ENCODE measurements around the gene EMP2. TPM values are rescaled to one million over a fixed set of nuclear protein-coding genes. Genes with fewer than 3 reads are reported as not detected.

The EMP2 gene
- total RNA-seq, 1 donor from 2014 or later, result 14.6 TPM

DNA sequence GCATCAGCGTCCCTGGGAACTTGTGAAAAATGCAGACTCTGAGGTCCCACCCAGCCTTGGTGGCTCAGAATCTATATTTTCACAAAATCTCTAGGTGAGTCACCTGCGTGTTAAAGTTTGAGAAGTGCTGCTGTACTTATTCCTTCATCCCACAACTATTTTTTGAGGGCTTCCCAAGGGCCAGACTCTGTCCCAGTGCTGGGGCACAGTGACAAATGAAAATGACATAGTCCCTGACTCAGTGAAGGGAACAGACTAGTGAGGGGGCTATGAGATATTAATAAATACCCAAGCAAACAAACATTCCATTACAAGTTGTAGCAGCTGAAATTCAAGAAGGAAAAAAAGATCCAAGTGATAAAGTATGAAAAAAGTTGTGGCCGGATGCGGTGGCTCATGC, 9.9 kb upstream of the EMP2 start:
- TF ChIP-seq, protein P1, sequence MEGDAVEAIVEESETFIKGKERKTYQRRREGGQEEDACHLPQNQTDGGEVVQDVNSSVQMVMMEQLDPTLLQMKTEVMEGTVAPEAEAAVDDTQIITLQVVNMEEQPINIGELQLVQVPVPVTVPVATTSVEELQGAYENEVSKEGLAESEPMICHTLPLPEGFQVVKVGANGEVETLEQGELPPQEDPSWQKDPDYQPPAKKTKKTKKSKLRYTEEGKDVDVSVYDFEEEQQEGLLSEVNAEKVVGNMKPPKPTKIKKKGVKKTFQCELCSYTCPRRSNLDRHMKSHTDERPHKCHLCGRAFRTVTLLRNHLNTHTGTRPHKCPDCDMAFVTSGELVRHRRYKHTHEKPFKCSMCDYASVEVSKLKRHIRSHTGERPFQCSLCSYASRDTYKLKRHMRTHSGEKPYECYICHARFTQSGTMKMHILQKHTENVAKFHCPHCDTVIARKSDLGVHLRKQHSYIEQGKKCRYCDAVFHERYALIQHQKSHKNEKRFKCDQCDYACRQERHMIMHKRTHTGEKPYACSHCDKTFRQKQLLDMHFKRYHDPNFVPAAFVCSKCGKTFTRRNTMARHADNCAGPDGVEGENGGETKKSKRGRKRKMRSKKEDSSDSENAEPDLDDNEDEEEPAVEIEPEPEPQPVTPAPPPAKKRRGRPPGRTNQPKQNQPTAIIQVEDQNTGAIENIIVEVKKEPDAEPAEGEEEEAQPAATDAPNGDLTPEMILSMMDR (IDR thresholded peaks at IDR 0.05), result no peak
- H3K36me3 Mint-ChIP-seq (ENCODE audit: low read depth), result no peaks in the 10 kb centered on the region
- no peak overlapping the region for H3K27ac Mint-ChIP-seq (ENCODE audit: unreplicated experiment)
- H3K4me3 Mint-ChIP-seq (ENCODE audit: unreplicated experiment), result no peak overlapping the region
- H3K9me3 Mint-ChIP-seq (ENCODE audit: low read depth), result no peaks in the 10 kb centered on the region
- H3K27me3 Mint-ChIP-seq (ENCODE audit: low read depth), result peaks cover 25% of the 10 kb centered on the region
- H3K4me1 Mint-ChIP-seq (ENCODE audit: low read depth), result peaks cover under 1% of the 10 kb centered on the region
- DNase-seq (ENCODE audit: low spot score), result no peak

DNA sequence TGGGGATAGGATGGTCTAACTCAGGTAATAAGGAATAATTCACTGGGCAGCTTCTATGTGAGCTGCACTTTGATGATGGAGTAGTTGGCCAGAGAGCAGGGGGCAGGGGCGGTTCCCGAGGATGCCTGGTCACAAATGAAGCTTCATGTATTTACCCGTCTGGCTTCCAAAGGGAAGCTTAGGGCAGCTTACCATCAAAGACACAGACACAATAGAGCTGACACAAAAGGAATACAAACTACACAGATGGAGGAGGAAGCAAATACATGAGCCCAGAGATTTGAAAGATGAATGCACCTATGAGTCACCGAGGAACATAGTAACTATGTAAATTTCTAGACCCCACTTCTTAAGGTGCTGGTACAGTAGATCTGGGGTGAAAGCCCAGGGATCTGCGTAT, 8.7 kb upstream of the EMP2 start:
- no peak for DNase-seq (ENCODE audit: low spot score)
- TF ChIP-seq, protein P1 (IDR thresholded peaks at IDR 0.05), result no peak
- no peak overlapping the region for H3K4me3 Mint-ChIP-seq (ENCODE audit: unreplicated experiment)
- no peaks in the 10 kb centered on the region for H3K36me3 Mint-ChIP-seq (ENCODE audit: low read depth)
- peaks cover 23% of the 10 kb centered on the region for H3K27me3 Mint-ChIP-seq (ENCODE audit: low read depth)
- H3K4me1 Mint-ChIP-seq (ENCODE audit: low read depth), result peaks cover 4% of the 10 kb centered on the region
- H3K9me3 Mint-ChIP-seq (ENCODE audit: low read depth), result no peaks in the 10 kb centered on the region
- H3K27ac Mint-ChIP-seq (ENCODE audit: unreplicated experiment), result no peak overlapping the region

DNA sequence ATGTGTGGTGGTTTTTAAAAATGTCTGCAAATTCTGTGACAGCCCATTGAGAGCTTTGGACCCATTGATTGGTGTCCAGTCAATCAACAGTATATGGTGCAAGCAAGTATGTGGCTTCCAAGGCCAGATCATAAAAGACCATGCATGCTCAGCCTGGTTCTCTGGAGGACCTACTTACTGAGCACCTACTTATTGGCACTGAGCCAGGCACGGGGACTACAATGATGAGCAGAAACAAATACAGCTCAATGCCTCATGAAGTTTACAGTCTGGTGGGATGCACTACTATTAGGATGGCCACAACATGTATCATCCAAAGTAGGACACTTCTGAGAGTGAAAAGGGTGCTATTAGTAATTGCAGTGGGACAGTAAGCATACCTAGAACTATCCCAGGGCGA, 7.2 kb upstream of the EMP2 start:
- Mint-ChIP-seq H3K4me3 (ENCODE audit: unreplicated experiment) (no peak overlapping the region), H3K27me3 (ENCODE audit: low read depth) (peaks cover 26% of the 10 kb centered on the region), H3K36me3 (ENCODE audit: low read depth) (no peaks in the 10 kb centered on the region), H3K9me3 (ENCODE audit: low read depth) (no peaks in the 10 kb centered on the region), H3K4me1 (ENCODE audit: low read depth) (peaks cover 4% of the 10 kb centered on the region), H3K27ac (ENCODE audit: unreplicated experiment) (no peak overlapping the region)
- TF ChIP-seq, protein P1 (IDR thresholded peaks at IDR 0.05), result no peak
- no peak for DNase-seq (ENCODE audit: low spot score)

DNA sequence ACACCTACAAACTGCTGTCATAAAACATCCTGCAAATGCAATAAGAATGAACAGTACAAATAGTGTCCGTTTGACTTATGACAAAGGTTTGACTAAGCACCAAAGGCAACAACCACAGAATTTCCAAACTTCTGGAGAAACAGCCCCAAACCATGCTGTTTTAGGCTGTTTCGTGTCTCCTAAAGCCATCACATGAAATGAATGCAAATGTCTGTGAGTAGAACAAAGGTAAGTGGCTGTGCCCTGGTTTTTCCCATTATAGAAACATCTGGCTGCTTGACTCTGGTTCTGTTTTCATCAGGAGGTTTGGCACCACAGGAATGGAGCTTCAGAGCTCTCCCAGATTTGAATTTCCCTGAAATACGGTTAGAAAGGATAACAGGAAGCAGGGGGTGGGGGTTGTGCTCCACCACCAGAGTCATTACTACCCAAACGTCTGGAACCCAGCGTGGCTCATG, 4.6 kb upstream of the EMP2 start:
- DNase-seq (ENCODE audit: low spot score), result no peak
- Mint-ChIP-seq H3K9me3 (ENCODE audit: low read depth) (no peaks in the 10 kb centered on the region), H3K27me3 (ENCODE audit: low read depth) (peaks cover 22% of the 10 kb centered on the region), H3K4me1 (ENCODE audit: low read depth) (peaks cover 4% of the 10 kb centered on the region), H3K36me3 (ENCODE audit: low read depth) (no peaks in the 10 kb centered on the region), H3K4me3 (ENCODE audit: unreplicated experiment) (no peak overlapping the region), H3K27ac (ENCODE audit: unreplicated experiment) (no peak overlapping the region)
- TF ChIP-seq, protein P1 (IDR thresholded peaks at IDR 0.05), result no peak

DNA sequence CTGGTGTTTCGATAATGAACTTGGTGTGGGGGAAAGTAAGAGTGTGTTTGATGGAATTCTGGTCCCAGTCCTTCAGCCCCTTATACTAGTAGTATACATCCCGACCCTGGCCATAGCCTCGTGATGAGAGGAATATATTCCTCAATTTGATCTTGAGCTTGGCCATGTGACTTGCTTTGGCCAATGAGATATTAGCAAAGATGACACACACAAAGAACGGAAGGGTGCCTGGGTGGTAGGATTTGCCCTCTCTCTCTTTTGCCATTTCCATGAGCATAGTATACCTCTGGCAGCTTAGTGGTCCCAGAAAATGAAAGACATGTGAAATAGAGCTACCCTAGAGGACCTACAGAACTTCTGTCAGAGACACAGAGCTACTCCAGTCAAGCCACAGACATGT, 2.9 kb upstream of the EMP2 start:
- TF ChIP-seq, protein P1 (IDR thresholded peaks at IDR 0.05), result no peak
- peaks cover 10% of the 10 kb centered on the region for H3K27me3 Mint-ChIP-seq (ENCODE audit: low read depth)
- DNase-seq (ENCODE audit: low spot score), result no peak
- H3K36me3 Mint-ChIP-seq (ENCODE audit: low read depth), result no peaks in the 10 kb centered on the region
- H3K9me3 Mint-ChIP-seq (ENCODE audit: low read depth), result no peaks in the 10 kb centered on the region
- H3K27ac Mint-ChIP-seq (ENCODE audit: unreplicated experiment), result no peak overlapping the region
- no peak overlapping the region for H3K4me3 Mint-ChIP-seq (ENCODE audit: unreplicated experiment)
- H3K4me1 Mint-ChIP-seq (ENCODE audit: low read depth), result peaks cover 19% of the 10 kb centered on the region
